ENCODE measurements around the gene BICC1.
"Not testable (repeated sequence)": the region's sequence is repeated elsewhere in the genome, so short reads cannot be mapped to it uniquely, and the experiment has no call there.

BICC1 gene

GRCh38 chr10:58842860-58843376 is 330.2 kb downstream of the BICC1 start:
- H3K4me1 Mint-ChIP-seq, result no peaks in the 10 kb centered on the region
- no peaks in the 10 kb centered on the region for H3K36me3 Mint-ChIP-seq
- H3K4me3 Mint-ChIP-seq, result no peak overlapping the region
- H3K27me3 Mint-ChIP-seq, result no peaks in the 10 kb centered on the region
- no peaks in the 10 kb centered on the region for H3K9me3 Mint-ChIP-seq
- no peak for ATAC-seq
- no peak overlapping the region for H3K27ac Mint-ChIP-seq

GRCh38 chr10:58843760-58844159 is 331.1 kb downstream of the BICC1 start:
- Mint-ChIP-seq H3K4me1 (no peaks in the 10 kb centered on the region), H3K27ac (no peak overlapping the region), H3K9me3 (no peaks in the 10 kb centered on the region), H3K4me3 (no peak overlapping the region), H3K27me3 (no peaks in the 10 kb centered on the region), H3K36me3 (no peaks in the 10 kb centered on the region)
- no peak for ATAC-seq

- H3K4me3 Mint-ChIP-seq, result no peak overlapping the region
- no peaks in the 10 kb centered on the region for H3K36me3 Mint-ChIP-seq
- H3K27me3 Mint-ChIP-seq, result no peaks in the 10 kb centered on the region
- ATAC-seq, result no peak
- H3K9me3 Mint-ChIP-seq, result no peaks in the 10 kb centered on the region
- H3K27ac Mint-ChIP-seq, result no peak overlapping the region
- no peaks in the 10 kb centered on the region for H3K4me1 Mint-ChIP-seq
Observed at GRCh38 chr10:58844680-58845079, 332.0 kb downstream of the BICC1 start.

- ATAC-seq, result no peak
- Mint-ChIP-seq H3K27me3 (no peaks in the 10 kb centered on the region), H3K4me1 (no peaks in the 10 kb centered on the region), H3K4me3 (no peak overlapping the region), H3K27ac (no peak overlapping the region), H3K9me3 (no peaks in the 10 kb centered on the region), H3K36me3 (no peaks in the 10 kb centered on the region)
Observed at GRCh38 chr10:58846856-58847255, 334.2 kb downstream of the BICC1 start.

GRCh38 chr10:58851606-58852005 is 338.9 kb downstream of the BICC1 start:
- Mint-ChIP-seq H3K4me1 (no peaks in the 10 kb centered on the region), H3K4me3 (no peak overlapping the region), H3K9me3 (no peaks in the 10 kb centered on the region), H3K27ac (no peak overlapping the region), H3K27me3 (no peaks in the 10 kb centered on the region), H3K36me3 (no peaks in the 10 kb centered on the region)
- no peak for ATAC-seq

- ATAC-seq, result no peak
- Mint-ChIP-seq H3K9me3 (peaks cover 4% of the 10 kb centered on the region), H3K27me3 (no peaks in the 10 kb centered on the region), H3K27ac (no peak overlapping the region), H3K4me3 (no peak overlapping the region), H3K4me1 (no peaks in the 10 kb centered on the region), H3K36me3 (no peaks in the 10 kb centered on the region)
Observed at GRCh38 chr10:58853668-58854067, 341.0 kb downstream of the BICC1 start.

- no peak for ATAC-seq
- Mint-ChIP-seq H3K9me3 (peaks cover 8% of the 10 kb centered on the region), H3K36me3 (no peaks in the 10 kb centered on the region), H3K27me3 (no peaks in the 10 kb centered on the region), H3K27ac (no peak overlapping the region), H3K4me1 (no peaks in the 10 kb centered on the region), H3K4me3 (no peak overlapping the region)
Observed at GRCh38 chr10:58854811-58855210, 342.1 kb downstream of the BICC1 start.

GRCh38 chr10:58856508-58857240 is 344.0 kb downstream of the BICC1 start:
- Mint-ChIP-seq H3K27me3 (no peaks in the 10 kb centered on the region), H3K9me3 (peaks cover 10% of the 10 kb centered on the region), H3K4me1 (no peaks in the 10 kb centered on the region), H3K36me3 (no peaks in the 10 kb centered on the region), H3K27ac (no peak overlapping the region), H3K4me3 (no peak overlapping the region)
- ATAC-seq, result no peak

- Mint-ChIP-seq H3K27ac (no peak overlapping the region), H3K36me3 (no peaks in the 10 kb centered on the region), H3K27me3 (no peaks in the 10 kb centered on the region), H3K9me3 (peaks cover 10% of the 10 kb centered on the region), H3K4me3 (no peak overlapping the region), H3K4me1 (no peaks in the 10 kb centered on the region)
- no peak for ATAC-seq
Observed at GRCh38 chr10:58857251-58857805, 344.7 kb downstream of the BICC1 start.

- not testable (repeated sequence) for H3K27me3 Mint-ChIP-seq, H3K27ac Mint-ChIP-seq, H3K36me3 Mint-ChIP-seq, H3K4me1 Mint-ChIP-seq, ATAC-seq, H3K4me3 Mint-ChIP-seq
- H3K9me3 Mint-ChIP-seq, result peaks cover 13% of the 10 kb centered on the region
Observed at GRCh38 chr10:58858123-58858522, 345.5 kb downstream of the BICC1 start.

GRCh38 chr10:58859526-58859925 is 346.9 kb downstream of the BICC1 start:
- Mint-ChIP-seq H3K27ac (no peak overlapping the region), H3K9me3 (peaks cover 13% of the 10 kb centered on the region), H3K27me3 (no peaks in the 10 kb centered on the region), H3K4me3 (no peak overlapping the region), H3K4me1 (no peaks in the 10 kb centered on the region), H3K36me3 (no peaks in the 10 kb centered on the region)
- no peak for ATAC-seq

GRCh38 chr10:58867683-58868082 is 355.0 kb downstream of the BICC1 start:
- H3K4me3 Mint-ChIP-seq, result no peak overlapping the region
- peaks cover 7% of the 10 kb centered on the region for H3K4me1 Mint-ChIP-seq

GRCh38 chr10:58868736-58869435 is 356.2 kb downstream of the BICC1 start:
- H3K27ac Mint-ChIP-seq, result no peak overlapping the region
- H3K4me1 Mint-ChIP-seq, result peaks cover 7% of the 10 kb centered on the region
- H3K36me3 Mint-ChIP-seq, result no peaks in the 10 kb centered on the region
- ATAC-seq, result no peak
- no peaks in the 10 kb centered on the region for H3K27me3 Mint-ChIP-seq
- no peaks in the 10 kb centered on the region for H3K9me3 Mint-ChIP-seq
- no peak overlapping the region for H3K4me3 Mint-ChIP-seq

More at GRCh38 chr10:58867683-58868082, 355.0 kb downstream of the BICC1 start:
- no peak overlapping the region for H3K27ac Mint-ChIP-seq
- ATAC-seq, result peak; percentile 36
- no peaks in the 10 kb centered on the region for H3K27me3 Mint-ChIP-seq
- peaks cover 1% of the 10 kb centered on the region for H3K9me3 Mint-ChIP-seq
- H3K36me3 Mint-ChIP-seq, result no peaks in the 10 kb centered on the region

GRCh38 chr10:58870070-58870469 is 357.4 kb downstream of the BICC1 start:
- H3K4me3 Mint-ChIP-seq, result no peak overlapping the region
- H3K4me1 Mint-ChIP-seq, result peaks cover 7% of the 10 kb centered on the region
- H3K36me3 Mint-ChIP-seq, result no peaks in the 10 kb centered on the region
- no peak for ATAC-seq
- no peaks in the 10 kb centered on the region for H3K27me3 Mint-ChIP-seq
- no peak overlapping the region for H3K27ac Mint-ChIP-seq
- no peaks in the 10 kb centered on the region for H3K9me3 Mint-ChIP-seq

- Mint-ChIP-seq H3K36me3 (no peaks in the 10 kb centered on the region), H3K27me3 (no peaks in the 10 kb centered on the region), H3K4me1 (no peaks in the 10 kb centered on the region), H3K27ac (no peak overlapping the region), H3K4me3 (no peak overlapping the region), H3K9me3 (no peaks in the 10 kb centered on the region)
- ATAC-seq, result no peak
Observed at GRCh38 chr10:58873161-58873560, 360.5 kb downstream of the BICC1 start.
